Type B pancreatic cell (in vitro differentiated cells): ENCODE results near the gene KCNQ5. TPM values are rescaled to one million over a fixed set of nuclear protein-coding genes. Genes with fewer than 3 reads are reported as not detected.

ENCODE experiments used
- DNase-seq: peaks from one replicate; pipeline ENCODE4 v3.0.0; 2021; ENCODE audit warnings: mixed read lengths; ENCODE audit not compliant: unreplicated experiment; ENCODE audit errors: extremely low spot score
- H3K27ac Mint-ChIP-seq: 2 replicates; pipeline ENCODE4 v1.8.0; 2021; ENCODE audit warnings: mild to moderate bottlenecking, mixed read lengths
- H3K27me3 Mint-ChIP-seq: 2 replicates; pipeline ENCODE4 v1.8.0; 2021; ENCODE audit warnings: mixed read lengths
- H3K36me3 Mint-ChIP-seq: 2 replicates; pipeline ENCODE4 v1.8.0; 2021; ENCODE audit warnings: mixed read lengths
- H3K4me1 Mint-ChIP-seq: one replicate; pipeline ENCODE4 v1.8.0; 2021; ENCODE audit warnings: mixed read lengths; ENCODE audit not compliant: unreplicated experiment
- H3K4me3 Mint-ChIP-seq: 2 replicates; pipeline ENCODE4 v1.8.0; 2021; ENCODE audit warnings: mild to moderate bottlenecking, mixed read lengths
- H3K9me3 Mint-ChIP-seq: 2 replicates; pipeline ENCODE4 v1.8.0; 2021; ENCODE audit warnings: mixed read lengths
- CTCF ChIP-seq: fragments of 200-600 bp; sonication (generic); conservative IDR thresholded peaks from 2 replicates; pipeline ENCODE4 v1.5.0; 2021; ENCODE audit warnings: antibody characterized with exemption, mild to moderate bottlenecking
- total RNA-seq: library from RNA; stranded (reverse); gene quantifications from 2 replicates; pipeline ENCODE4 v1.2.1, GENCODE V29; 2021; ENCODE audit warnings: low replicate concordance

Gene KCNQ5
- total RNA-seq, 1 donor from 2014 or later = 1.7 TPM

DNA sequence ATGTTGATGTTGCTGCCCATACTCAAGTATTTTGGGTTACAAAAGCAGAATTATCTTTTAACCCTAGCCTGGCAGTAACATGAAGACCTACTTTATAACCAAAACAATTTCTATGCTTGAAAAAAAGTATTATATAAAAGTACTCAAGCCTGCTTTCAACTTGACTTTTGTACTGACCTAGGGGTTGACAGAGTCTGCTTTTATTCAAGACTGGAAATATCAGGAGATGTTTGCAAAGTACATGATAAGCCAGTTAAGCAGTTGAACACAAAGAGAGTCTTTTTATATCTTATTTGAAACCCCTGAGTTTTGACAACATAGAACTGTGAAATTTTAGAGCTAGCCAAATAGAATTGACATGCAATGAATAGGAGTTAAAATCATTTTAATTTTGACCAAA is 159.8 kb downstream of the KCNQ5 start:
- Mint-ChIP-seq H3K9me3 (peaks cover 3% of the 10 kb centered on the region), H3K4me3 (no peak overlapping the region), H3K36me3 (no peaks in the 10 kb centered on the region), H3K27ac (no peak overlapping the region), H3K27me3 (no peaks in the 10 kb centered on the region), H3K4me1 (no peaks in the 10 kb centered on the region)
- no peak for DNase-seq
- no peak for TF ChIP-seq CTCF

DNA sequence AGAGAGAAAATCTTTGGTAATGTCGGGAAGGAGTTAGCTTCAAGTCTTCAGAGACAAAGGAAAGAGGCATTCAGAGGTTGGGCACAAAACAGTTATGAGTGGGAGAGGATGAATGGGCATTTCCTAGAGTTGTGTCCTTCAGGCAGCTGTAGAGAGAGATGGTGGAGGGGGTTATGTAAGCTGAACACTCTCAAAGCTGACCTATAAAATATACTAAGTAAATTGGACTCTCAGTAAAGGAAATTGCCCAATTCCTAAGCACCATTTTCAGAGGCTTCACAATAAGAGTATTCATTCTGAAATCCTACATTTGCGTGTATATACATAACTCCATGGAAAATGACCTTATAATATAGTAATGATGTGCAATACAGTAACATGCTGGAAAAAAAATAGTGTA is 161.2 kb downstream of the KCNQ5 start:
- no peak for TF ChIP-seq CTCF
- Mint-ChIP-seq H3K27me3 (no peaks in the 10 kb centered on the region), H3K4me3 (no peak overlapping the region), H3K9me3 (no peaks in the 10 kb centered on the region), H3K27ac (no peak overlapping the region), H3K4me1 (no peaks in the 10 kb centered on the region), H3K36me3 (no peaks in the 10 kb centered on the region)
- DNase-seq = no peak

DNA sequence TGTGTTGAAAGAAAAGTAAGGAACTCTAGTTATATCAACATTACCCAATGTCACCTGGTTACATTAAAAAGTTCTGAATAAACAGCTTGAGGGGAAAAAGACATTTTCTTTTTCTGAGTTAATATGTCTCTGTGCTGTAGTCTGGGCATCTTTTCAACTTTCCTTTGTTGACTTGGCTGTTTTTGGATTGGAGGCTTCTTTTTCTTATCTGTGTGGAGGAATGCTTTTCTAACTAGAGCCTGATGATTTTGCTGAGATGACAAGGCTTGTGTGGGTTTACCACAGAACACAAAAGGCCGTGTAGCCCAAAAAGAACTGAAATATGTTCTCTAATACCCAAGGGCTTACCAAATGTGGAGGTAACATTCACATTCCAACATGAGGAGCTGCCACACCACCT is 161.8 kb downstream of the KCNQ5 start:
- Mint-ChIP-seq H3K36me3 (no peaks in the 10 kb centered on the region), H3K4me1 (no peaks in the 10 kb centered on the region), H3K4me3 (no peak overlapping the region), H3K27ac (no peak overlapping the region), H3K27me3 (no peaks in the 10 kb centered on the region), H3K9me3 (no peaks in the 10 kb centered on the region)
- DNase-seq = no peak
- TF ChIP-seq CTCF = no peak

GRCh38 chr6:72784071-72784470 is 162.2 kb downstream of the KCNQ5 start:
- Mint-ChIP-seq H3K27ac (no peak overlapping the region), H3K27me3 (no peaks in the 10 kb centered on the region), H3K4me1 (no peaks in the 10 kb centered on the region), H3K4me3 (no peak overlapping the region), H3K9me3 (no peaks in the 10 kb centered on the region), H3K36me3 (no peaks in the 10 kb centered on the region)
- TF ChIP-seq CTCF = no peak
- no peak for DNase-seq

DNA sequence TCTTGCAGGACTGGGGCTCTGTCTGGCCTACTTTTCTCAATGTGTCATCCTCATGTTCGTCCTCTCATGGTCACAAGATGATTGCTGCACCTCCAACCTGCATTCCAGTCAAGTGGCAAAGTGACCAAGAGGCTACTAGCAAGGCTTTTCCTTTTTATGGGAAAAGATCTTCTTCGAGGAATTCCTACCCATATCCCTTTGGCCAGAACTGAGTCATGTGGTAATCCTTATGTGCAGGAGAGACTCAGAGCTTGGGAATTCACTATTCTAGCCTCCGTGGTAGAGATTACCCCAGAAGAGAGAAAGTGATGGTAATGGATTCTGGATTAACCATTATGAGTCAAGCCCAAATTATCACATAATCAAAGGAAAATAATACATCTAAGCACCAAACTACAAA is 162.7 kb downstream of the KCNQ5 start:
- no peak overlapping the region for H3K27ac Mint-ChIP-seq
- no peak for TF ChIP-seq CTCF
- no peaks in the 10 kb centered on the region for H3K9me3 Mint-ChIP-seq
- H3K36me3 Mint-ChIP-seq = no peaks in the 10 kb centered on the region
- H3K27me3 Mint-ChIP-seq = no peaks in the 10 kb centered on the region
- DNase-seq = no peak
- H3K4me1 Mint-ChIP-seq = no peaks in the 10 kb centered on the region
- no peak overlapping the region for H3K4me3 Mint-ChIP-seq

DNA sequence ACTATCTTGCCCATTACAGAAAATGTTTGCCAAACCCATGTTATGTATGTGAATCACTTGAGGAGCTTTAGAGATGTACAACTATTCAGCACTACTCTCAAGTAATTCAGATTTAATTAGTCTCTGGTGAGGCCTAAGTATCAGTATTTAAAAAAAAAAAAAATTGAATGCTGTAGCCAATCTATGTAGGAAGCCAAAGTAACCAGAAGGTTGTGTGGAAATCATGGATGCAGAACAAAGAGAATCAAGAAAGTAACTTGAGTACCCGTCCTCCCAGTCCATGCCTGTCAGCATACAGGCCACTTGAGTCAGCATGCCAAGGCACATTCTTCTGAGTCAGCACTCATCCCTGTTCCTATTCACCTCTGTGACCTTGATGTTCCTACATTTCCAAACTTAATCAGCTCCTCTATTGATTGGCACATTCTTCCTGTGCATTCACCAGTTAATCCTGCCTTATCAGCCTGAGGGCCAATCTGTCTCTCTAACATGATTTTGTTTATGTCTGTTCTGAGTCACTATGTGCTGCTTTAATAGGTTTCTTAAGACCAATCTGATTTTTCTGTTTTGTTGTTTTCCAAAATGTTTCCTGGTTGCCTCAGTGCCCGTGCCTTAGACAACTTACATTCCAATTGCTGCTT is 165.6 kb downstream of the KCNQ5 start:
- no peaks in the 10 kb centered on the region for H3K36me3 Mint-ChIP-seq
- H3K4me3 Mint-ChIP-seq = no peak overlapping the region
- no peaks in the 10 kb centered on the region for H3K27me3 Mint-ChIP-seq
- H3K4me1 Mint-ChIP-seq = no peaks in the 10 kb centered on the region
- TF ChIP-seq CTCF = no peak
- peak overlapping the region; percentile 57 for H3K27ac Mint-ChIP-seq
- H3K9me3 Mint-ChIP-seq = no peaks in the 10 kb centered on the region
- no peak for DNase-seq
